Measurements from ENCODE around the gene DNAH10.

The DNAH10 gene

GRCh38 chr12:123794027-123794426, 31.9 kb downstream of the DNAH10 start:
- Histone ChIP-seq H3K9me3 (ENCODE audit: insufficient read depth, low read depth, low read length) (no peaks in the 10 kb centered on the region), H3K27me3 (ENCODE audit: insufficient read depth, low read length, poor library complexity, severe bottlenecking) (no peaks in the 10 kb centered on the region), H3K4me3 (ENCODE audit: low read length, poor library complexity, severe bottlenecking) (no peak overlapping the region), H3K79me2 (ENCODE audit: insufficient read depth, low read length) (no peaks in the 10 kb centered on the region), H3F3A (ENCODE audit: low read depth) (no peaks in the 10 kb centered on the region), H3K4me2 (ENCODE audit: low read depth, low read length, poor library complexity, severe bottlenecking) (no peak overlapping the region), H3K9me2 (replicated peaks; ENCODE audit: low read depth, low read length) (no peaks in the 10 kb centered on the region), H3K4me1 (ENCODE audit: insufficient read depth, low read length, poor library complexity, severe bottlenecking) (no peaks in the 10 kb centered on the region), H2AFZ (ENCODE audit: low read length) (no peak overlapping the region), H3K36me3 (ENCODE audit: insufficient read depth, low read length) (no peaks in the 10 kb centered on the region), H3K9ac (ENCODE audit: low read depth, low read length, poor library complexity, severe bottlenecking) (no peak overlapping the region), H4K20me1 (ENCODE audit: insufficient read depth, low read length, poor library complexity, severe bottlenecking) (no peaks in the 10 kb centered on the region)
- TF ChIP-seq CTCF (conservative IDR thresholded peaks at IDR 0.05; ENCODE audit: low read length) (no peak), EZH2phosphoT487 (IDR thresholded peaks at IDR 0.05; ENCODE audit: borderline replicate concordance) (no peak)

GRCh38 chr12:123798518-123798917, 36.4 kb downstream of the DNAH10 start:
- no peaks in the 10 kb centered on the region for H3K4me1 ChIP-seq (ENCODE audit: insufficient read depth, low read length, poor library complexity, severe bottlenecking)
- no peaks in the 10 kb centered on the region for H3K9me2 ChIP-seq (replicated peaks; ENCODE audit: low read depth, low read length)
- no peak overlapping the region for H3K9ac ChIP-seq (ENCODE audit: low read depth, low read length, poor library complexity, severe bottlenecking)
- no peaks in the 10 kb centered on the region for H3K27me3 ChIP-seq (ENCODE audit: insufficient read depth, low read length, poor library complexity, severe bottlenecking)
- H3F3A ChIP-seq (ENCODE audit: low read depth), result no peaks in the 10 kb centered on the region
- H4K20me1 ChIP-seq (ENCODE audit: insufficient read depth, low read length, poor library complexity, severe bottlenecking), result no peaks in the 10 kb centered on the region
- H3K36me3 ChIP-seq (ENCODE audit: insufficient read depth, low read length), result no peaks in the 10 kb centered on the region
- no peak overlapping the region for H3K4me2 ChIP-seq (ENCODE audit: low read depth, low read length, poor library complexity, severe bottlenecking)
- no peak for TF ChIP-seq EZH2phosphoT487 (IDR thresholded peaks at IDR 0.05; ENCODE audit: borderline replicate concordance)
- H2AFZ ChIP-seq (ENCODE audit: low read length), result no peak overlapping the region
- H3K79me2 ChIP-seq (ENCODE audit: insufficient read depth, low read length), result no peaks in the 10 kb centered on the region
- no peak overlapping the region for H3K4me3 ChIP-seq (ENCODE audit: low read length, poor library complexity, severe bottlenecking)
- H3K9me3 ChIP-seq (ENCODE audit: insufficient read depth, low read depth, low read length), result no peaks in the 10 kb centered on the region

GRCh38 chr12:123799227-123799626, 37.1 kb downstream of the DNAH10 start:
- Histone ChIP-seq H4K20me1 (ENCODE audit: insufficient read depth, low read length, poor library complexity, severe bottlenecking) (no peaks in the 10 kb centered on the region), H3K27me3 (ENCODE audit: insufficient read depth, low read length, poor library complexity, severe bottlenecking) (no peaks in the 10 kb centered on the region), H3K4me2 (ENCODE audit: low read depth, low read length, poor library complexity, severe bottlenecking) (no peak overlapping the region), H3K36me3 (ENCODE audit: insufficient read depth, low read length) (no peaks in the 10 kb centered on the region), H3K9me3 (ENCODE audit: insufficient read depth, low read depth, low read length) (no peaks in the 10 kb centered on the region), H3F3A (ENCODE audit: low read depth) (no peaks in the 10 kb centered on the region), H2AFZ (ENCODE audit: low read length) (no peak overlapping the region), H3K9ac (ENCODE audit: low read depth, low read length, poor library complexity, severe bottlenecking) (no peak overlapping the region), H3K79me2 (ENCODE audit: insufficient read depth, low read length) (no peaks in the 10 kb centered on the region), H3K4me1 (ENCODE audit: insufficient read depth, low read length, poor library complexity, severe bottlenecking) (no peaks in the 10 kb centered on the region), H3K4me3 (ENCODE audit: low read length, poor library complexity, severe bottlenecking) (no peak overlapping the region), H3K9me2 (replicated peaks; ENCODE audit: low read depth, low read length) (no peaks in the 10 kb centered on the region)
- TF ChIP-seq CTCF (conservative IDR thresholded peaks at IDR 0.05; ENCODE audit: low read length) (no peak), EZH2phosphoT487 (IDR thresholded peaks at IDR 0.05; ENCODE audit: borderline replicate concordance) (no peak)

GRCh38 chr12:123801573-123802178, 39.6 kb downstream of the DNAH10 start:
- Histone ChIP-seq H3K27me3 (ENCODE audit: insufficient read depth, low read length, poor library complexity, severe bottlenecking) (no peaks in the 10 kb centered on the region), H3K79me2 (ENCODE audit: insufficient read depth, low read length) (no peaks in the 10 kb centered on the region), H3F3A (ENCODE audit: low read depth) (no peaks in the 10 kb centered on the region), H3K4me2 (ENCODE audit: low read depth, low read length, poor library complexity, severe bottlenecking) (no peak overlapping the region), H4K20me1 (ENCODE audit: insufficient read depth, low read length, poor library complexity, severe bottlenecking) (no peaks in the 10 kb centered on the region), H3K4me1 (ENCODE audit: insufficient read depth, low read length, poor library complexity, severe bottlenecking) (no peaks in the 10 kb centered on the region), H3K9me2 (replicated peaks; ENCODE audit: low read depth, low read length) (no peaks in the 10 kb centered on the region), H3K9me3 (ENCODE audit: insufficient read depth, low read depth, low read length) (no peaks in the 10 kb centered on the region), H3K4me3 (ENCODE audit: low read length, poor library complexity, severe bottlenecking) (no peak overlapping the region), H3K36me3 (ENCODE audit: insufficient read depth, low read length) (no peaks in the 10 kb centered on the region), H3K9ac (ENCODE audit: low read depth, low read length, poor library complexity, severe bottlenecking) (no peak overlapping the region), H2AFZ (ENCODE audit: low read length) (peak overlapping the region; percentile 51)
- TF ChIP-seq CTCF (conservative IDR thresholded peaks at IDR 0.05; ENCODE audit: low read length) (peak; percentile 62), EZH2phosphoT487 (IDR thresholded peaks at IDR 0.05; ENCODE audit: borderline replicate concordance) (no peak)

Data from Loucy (cell line).